HepG2 (cell line): Measurements from ENCODE around the gene ZBTB1. TPM values are rescaled to one million over a fixed set of nuclear protein-coding genes. Genes with fewer than 3 reads are reported as not detected.

Source experiments
- ATAC-seq: fragments of 200-7000 bp; cut with Tn5 transposase; 3 replicates; pipeline ENCODE4 v1.9.1; 2020; ENCODE audit warnings: mild to moderate bottlenecking, moderate library complexity
- BruUV-seq: library from RNA; stranded (reverse); fragments of 400-500 nt; replicated peaks from 2 replicates; lab custom pipeline; 2021; lab: Mats Ljungman, UMichigan
- CTCF ChIA-PET: fragments of 300-600 bp; formaldehyde crosslinking; extraction: SDS; loops from one replicate; lab custom pipeline; 2021; ENCODE audit warnings: low total read pairs, inconsistent platforms, low intra/inter-chr PET ratio; lab: Yijun Ruan, JAX
- POLR2A ChIA-PET: fragments of 350-600 bp; sonication (Branson Sonifier 250); formaldehyde crosslinking; loops from one replicate; lab custom pipeline; 2020; ENCODE audit warnings: antibody characterized with exemption, inconsistent platforms; lab: Yijun Ruan, JAX
- DNase-seq: peaks from one replicate; pipeline ENCODE4 v3.0.0-alpha.2; 2015; ENCODE audit warnings: low spot score
- FAIRE-seq: peaks from 3 replicates; lab custom pipeline; 2011; peaks lifted over from hg19 to GRCh38; lab: Jason Lieb, UNC
- H2AFZ ChIP-seq: one replicate; pipeline ENCODE4 v1.6.1; 2011; ENCODE audit warnings: low read length, inconsistent platforms
- H3K27ac ChIP-seq: fragments of 300-600 bp; 3 replicates; pipeline ENCODE4 v1.8.0; 2011; ENCODE audit warnings: mixed run types, mild to moderate bottlenecking, mixed read lengths, low read length, inconsistent platforms; ENCODE audit not compliant: insufficient read depth; ENCODE audit errors: extremely low read length
- H3K27me3 ChIP-seq, 2 experiments: fragments of 200-600 bp in 1 of 2; 2 replicates in 1 of 2; 3 replicates in 1 of 2; pipeline versions ENCODE4 v1.6.0 to v1.8.0; 2011; ENCODE audit warnings: low read length in 2 of 2, mild to moderate bottlenecking in 2 of 2, moderate library complexity in 2 of 2, inconsistent platforms in 1 of 2; ENCODE audit not compliant: insufficient read depth in 2 of 2, control insufficient read depth in 1 of 2
- H3K36me3 ChIP-seq, 2 experiments: fragments of 200-600 bp in 1 of 2; replicated peaks in 1 of 2; 2 replicates in 1 of 2; 3 replicates in 1 of 2; pipeline versions ENCODE4 v1.5.1 to v1.8.0; 2011; ENCODE audit warnings: low read length in 2 of 2, inconsistent platforms in 1 of 2; ENCODE audit not compliant: insufficient read depth in 2 of 2, control insufficient read depth in 1 of 2
- H3K4me1 ChIP-seq: 2 replicates; pipeline ENCODE4 v1.5.1; 2012; ENCODE audit warnings: low read length, inconsistent platforms; ENCODE audit not compliant: insufficient read depth
- H3K4me2 ChIP-seq: 2 replicates; pipeline ENCODE4 v1.6.0; 2011; ENCODE audit warnings: low read depth, low read length, inconsistent platforms
- H3K4me3 ChIP-seq, 3 experiments: fragments of 200-600 bp in 1 of 3; sonication (generic), shearing (Covaris generic) in 1 of 3; replicated peaks in 1 of 3; 2 replicates each; pipeline ENCODE4 v1.5.1; 2011 to 2016; ENCODE audit warnings: low read length in 3 of 3, inconsistent platforms in 2 of 3, low read depth in 2 of 3, mild to moderate bottlenecking in 2 of 3, control low read depth in 1 of 3, mixed read lengths in 1 of 3; ENCODE audit not compliant: insufficient read depth in 1 of 3
- H3K79me2 ChIP-seq: one replicate; pipeline ENCODE4 v1.6.1; 2011; ENCODE audit warnings: low read length, inconsistent platforms; ENCODE audit not compliant: insufficient read depth
- H3K9ac ChIP-seq: 2 replicates; pipeline ENCODE4 v1.6.0; 2011; ENCODE audit warnings: mild to moderate bottlenecking, low read depth, low read length, inconsistent platforms; ENCODE audit not compliant: insufficient read depth
- H3K9me3 ChIP-seq: 2 replicates; pipeline ENCODE4 v1.5.1; 2012; ENCODE audit warnings: mild to moderate bottlenecking, low read length
- H4K20me1 ChIP-seq: 2 replicates; pipeline ENCODE4 v1.6.0; 2011; ENCODE audit warnings: inconsistent platforms, mild to moderate bottlenecking, low read length, moderate library complexity; ENCODE audit not compliant: insufficient read depth
- AGO2 ChIP-seq: fragments of 200-400 bp; formaldehyde crosslinking; optimal IDR thresholded peaks from 2 replicates; pipeline ENCODE3; 2017; ENCODE audit warnings: mild to moderate bottlenecking, low read depth, low read length, moderate library complexity
- CBX5 ChIP-seq: sonication (generic); formaldehyde crosslinking; IDR thresholded peaks from 2 replicates; pipeline ENCODE4 v1.4.0; 2020; ENCODE audit warnings: missing genetic modification reagents, borderline replicate concordance
- CHCHD3 ChIP-seq: sonication (generic); formaldehyde crosslinking; IDR thresholded peaks from 2 replicates; pipeline ENCODE4 v1.8.0; 2022; ENCODE audit warnings: mild to moderate bottlenecking, missing genetic modification reagents, moderate library complexity
- GPN1 ChIP-seq: sonication (generic); formaldehyde crosslinking; IDR thresholded peaks from 2 replicates; pipeline ENCODE4 v1.5.1; 2020; ENCODE audit warnings: missing genetic modification reagents, borderline replicate concordance
- HDAC1 ChIP-seq: sonication (generic); formaldehyde crosslinking; IDR thresholded peaks from 2 replicates; pipeline ENCODE4 v1.5.1; 2020; ENCODE audit warnings: mild to moderate bottlenecking, missing genetic modification reagents
- HNRNPH1 ChIP-seq: fragments of 200-400 bp; formaldehyde crosslinking; optimal IDR thresholded peaks from 2 replicates; pipeline ENCODE3; 2017; ENCODE audit warnings: mild to moderate bottlenecking, low read depth, low read length
- HNRNPLL ChIP-seq: fragments of 200-400 bp; formaldehyde crosslinking; IDR thresholded peaks from 2 replicates; pipeline ENCODE4 v1.6.1; 2017; ENCODE audit warnings: mild to moderate bottlenecking, low read depth, low read length; ENCODE audit not compliant: poor library complexity, severe bottlenecking
- KAT2B ChIP-seq: fragments of 150-350 bp; IDR thresholded peaks from 2 replicates; pipeline ENCODE4 v1.6.1; 2014; ENCODE audit warnings: low read depth, low read length, borderline replicate concordance
- MAFK ChIP-seq, 2 experiments: IDR thresholded peaks in 1 of 2; conservative IDR thresholded peaks in 1 of 2; 2 replicates each; pipeline ENCODE4 v1.6.1; 2011; ENCODE audit warnings: improper control_type of control experiment in 2 of 2, low read length in 2 of 2
- MTA3 ChIP-seq: sonication (generic); formaldehyde crosslinking; IDR thresholded peaks from 2 replicates; pipeline ENCODE4 v1.4.0; 2020; ENCODE audit warnings: missing genetic modification reagents
- MZF1 ChIP-seq: sonication (generic); formaldehyde crosslinking; IDR thresholded peaks from 2 replicates; pipeline ENCODE4 v1.8.1; 2023; ENCODE audit warnings: mild to moderate bottlenecking, missing genetic modification reagents, borderline replicate concordance
- RAD51 ChIP-seq: fragments of 450-650 bp; IDR thresholded peaks from 2 replicates; pipeline ENCODE4 v1.6.1; 2016; ENCODE audit warnings: borderline replicate concordance
- SNAPC2 ChIP-seq: sonication (generic); formaldehyde crosslinking; IDR thresholded peaks from 2 replicates; pipeline ENCODE4 v1.8.1; 2022; ENCODE audit warnings: mild to moderate bottlenecking, missing genetic modification reagents
- U2AF1 ChIP-seq: fragments of 200-400 bp; formaldehyde crosslinking; optimal IDR thresholded peaks from 2 replicates; pipeline ENCODE3; 2017; ENCODE audit warnings: mild to moderate bottlenecking, low read depth, low read length
- ZFP36 ChIP-seq: fragments of 150-350 bp; IDR thresholded peaks from 2 replicates; pipeline ENCODE4 v1.6.1; 2018; ENCODE audit warnings: borderline replicate concordance, low read length, low read depth; ENCODE audit not compliant: partially characterized antibody
- ZNF333 ChIP-seq: sonication (generic); formaldehyde crosslinking; IDR thresholded peaks from 2 replicates; pipeline ENCODE4 v1.4.0; 2020; ENCODE audit warnings: mild to moderate bottlenecking, missing genetic modification reagents, borderline replicate concordance
- WGBS: methylation state at CpG from one replicate; pipeline ENCODE4 v1.1.6; 2017; ENCODE audit warnings: low lambda C conversion rate; 5-methylcytosine and 5-hydroxymethylcytosine counted together
- in situ Hi-C: cut with HindIII; loops from 2 replicates; pipeline ENCODE4 v1.10.0; 2017; ENCODE audit warnings: low pct_unique_long_range_greater_than_20kb; ENCODE audit not compliant: extremely low pct_ligation_motif_present
- intact Hi-C: fragments of 100-400 bp; cut with micrococcal nuclease; formaldehyde crosslinking; loops from one replicate; pipeline ENCODE4 v1.10.0; 2022; ENCODE audit not compliant: unreplicated experiment
- polyA plus RNA-seq, 8 experiments: library from polyadenylated mRNA; depleted of rRNA in 3 of 8; stranded (reverse) in 7 of 8; unstranded in 1 of 8; fragments of >200 nt; fragmentation: Illumina TruSeq in 4 of 8; extraction: Trizol in 4 of 8; gene quantifications; 2 replicates each; pipeline versions ENCODE4 v1.2.1 to v1.2.3, GENCODE V29; 2011 to 2016; ENCODE audit warnings: low read depth in 4 of 8, missing spikeins in 1 of 8, mixed read lengths in 1 of 8; ENCODE audit not compliant: insufficient read depth in 1 of 8
- total RNA-seq, 5 experiments: library from RNA; depleted of rRNA; stranded (reverse); fragments of >200 nt; fragmentation: Illumina TruSeq; extraction: Trizol; gene quantifications; 2 replicates each; pipeline ENCODE4 v1.2.3, GENCODE V29; 2016; ENCODE audit warnings: low read depth in 1 of 5
- TF ChIP-seq, protein P1 (sequence below): sonication (generic); formaldehyde crosslinking; IDR thresholded peaks from 2 replicates; pipeline ENCODE4 v1.5.0; 2020; ENCODE audit warnings: missing genetic modification reagents
- TF ChIP-seq, protein P2 (sequence below): sonication (generic); formaldehyde crosslinking; IDR thresholded peaks from 2 replicates; pipeline ENCODE4 v1.5.0; 2020; ENCODE audit warnings: missing genetic modification reagents

The ZBTB1 gene
- total and polyA plus RNA-seq, 2 of the 13 experiments (the other 11 are each of a cell fraction or from before 2014, with no cell fraction given) = 18.8 to 22.6 TPM

DNA sequence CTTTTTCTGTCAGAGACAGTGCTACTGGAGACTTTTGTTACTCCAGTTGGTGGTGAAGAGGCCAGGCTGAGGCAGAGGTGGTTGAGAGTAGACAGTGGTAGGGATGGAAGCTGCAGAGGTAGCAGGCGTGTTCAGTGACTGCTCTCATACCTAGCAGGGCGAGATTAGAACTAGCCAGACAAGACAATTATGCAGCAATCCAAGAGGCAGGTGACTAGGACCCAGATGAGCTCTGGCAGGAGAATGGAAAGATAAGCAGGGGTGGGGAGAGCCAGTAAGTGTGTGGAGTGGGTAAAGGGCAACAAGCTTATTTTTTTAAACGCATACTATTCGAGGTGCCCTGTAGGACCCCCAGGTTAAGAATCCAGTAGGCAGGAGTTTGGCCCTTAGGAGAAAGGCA, 50.0 kb downstream of the ZBTB1 start:
- in situ Hi-C loops = no loop called here
- ChIA-PET CTCF (no interaction called here), POLR2A (no interaction called here)
- 25% methylated on average over 4 of the region's 4 CpGs for WGBS
- H3K36me3 ChIP-seq = no peaks in the 10 kb centered on the region
- no peaks in the 10 kb centered on the region for H3K4me1 ChIP-seq
- H3K27ac ChIP-seq = no peak overlapping the region
- intact Hi-C loops = no loop called here
- no peak overlapping the region for H3K4me2 ChIP-seq
- no peaks in the 10 kb centered on the region for H4K20me1 ChIP-seq
- no peaks in the 10 kb centered on the region for H3K79me2 ChIP-seq
- peaks cover 0 to 27% of the 10 kb centered on the region in 2 experiments; a peak in 2 of 5 replicates for H3K27me3 ChIP-seq
- H3K9ac ChIP-seq = no peak overlapping the region
- BruUV-seq = no TSS peak
- no peak for FAIRE-seq
- no peak for DNase-seq
- no peak overlapping the region for H3K4me3 ChIP-seq
- no peak overlapping the region for H2AFZ ChIP-seq
- no peak for ATAC-seq
- no peaks in the 10 kb centered on the region for H3K9me3 ChIP-seq
- TF ChIP-seq HDAC1 (no peak), ZFP36 (no peak), MZF1 (CRISPR knock-in tag) (no peak), HNRNPH1 (no peak), CBX5 (no peak), SNAPC2 (CRISPR knock-in tag) (no peak), KAT2B (no peak), MAFK (conservative IDR thresholded peaks at IDR 0.05 in 1 of 2, IDR thresholded peaks at IDR 0.05 in 1 of 2; ENCODE audit: low read length in 2 of 2) (no peak), CHCHD3 (no peak), ZNF333 (CRISPR knock-in tag) (no peak), AGO2 (no peak), U2AF1 (no peak), HNRNPLL (no peak), MTA3 (CRISPR knock-in tag) (no peak), GPN1 (CRISPR knock-in tag) (no peak), RAD51 (no peak)
- TF ChIP-seq, protein P1, sequence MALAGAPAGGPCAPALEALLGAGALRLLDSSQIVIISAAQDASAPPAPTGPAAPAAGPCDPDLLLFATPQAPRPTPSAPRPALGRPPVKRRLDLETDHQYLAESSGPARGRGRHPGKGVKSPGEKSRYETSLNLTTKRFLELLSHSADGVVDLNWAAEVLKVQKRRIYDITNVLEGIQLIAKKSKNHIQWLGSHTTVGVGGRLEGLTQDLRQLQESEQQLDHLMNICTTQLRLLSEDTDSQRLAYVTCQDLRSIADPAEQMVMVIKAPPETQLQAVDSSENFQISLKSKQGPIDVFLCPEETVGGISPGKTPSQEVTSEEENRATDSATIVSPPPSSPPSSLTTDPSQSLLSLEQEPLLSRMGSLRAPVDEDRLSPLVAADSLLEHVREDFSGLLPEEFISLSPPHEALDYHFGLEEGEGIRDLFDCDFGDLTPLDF (CRISPR knock-in tag) = no peak
- TF ChIP-seq, protein P2, sequence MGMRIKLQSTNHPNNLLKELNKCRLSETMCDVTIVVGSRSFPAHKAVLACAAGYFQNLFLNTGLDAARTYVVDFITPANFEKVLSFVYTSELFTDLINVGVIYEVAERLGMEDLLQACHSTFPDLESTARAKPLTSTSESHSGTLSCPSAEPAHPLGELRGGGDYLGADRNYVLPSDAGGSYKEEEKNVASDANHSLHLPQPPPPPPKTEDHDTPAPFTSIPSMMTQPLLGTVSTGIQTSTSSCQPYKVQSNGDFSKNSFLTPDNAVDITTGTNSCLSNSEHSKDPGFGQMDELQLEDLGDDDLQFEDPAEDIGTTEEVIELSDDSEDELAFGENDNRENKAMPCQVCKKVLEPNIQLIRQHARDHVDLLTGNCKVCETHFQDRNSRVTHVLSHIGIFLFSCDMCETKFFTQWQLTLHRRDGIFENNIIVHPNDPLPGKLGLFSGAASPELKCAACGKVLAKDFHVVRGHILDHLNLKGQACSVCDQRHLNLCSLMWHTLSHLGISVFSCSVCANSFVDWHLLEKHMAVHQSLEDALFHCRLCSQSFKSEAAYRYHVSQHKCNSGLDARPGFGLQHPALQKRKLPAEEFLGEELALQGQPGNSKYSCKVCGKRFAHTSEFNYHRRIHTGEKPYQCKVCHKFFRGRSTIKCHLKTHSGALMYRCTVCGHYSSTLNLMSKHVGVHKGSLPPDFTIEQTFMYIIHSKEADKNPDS (CRISPR knock-in tag) = no peak
- TF ChIP-seq, all 625 proteins: peak for 0
